SU-DHL-6 (cell line): Measurements from ENCODE around the gene TMEM175.

Experiments
- CTCF ChIP-seq: fragments of 200-600 bp; sonication (generic); IDR thresholded peaks from one replicate; pipeline ENCODE4 v1.5.1; 2017; ENCODE audit warnings: antibody characterized with exemption, mild to moderate bottlenecking, low read length, moderate library complexity; ENCODE audit not compliant: insufficient read depth, poor library complexity, severe bottlenecking
- EZH2phosphoT487 ChIP-seq: fragments of 200-600 bp; sonication (generic), shearing (Covaris generic); conservative IDR thresholded peaks from 2 replicates; pipeline ENCODE4 v1.6.1; 2018; ENCODE audit warnings: mild to moderate bottlenecking, antibody characterized with exemption, low read length, moderate library complexity, mixed read lengths

DNA sequence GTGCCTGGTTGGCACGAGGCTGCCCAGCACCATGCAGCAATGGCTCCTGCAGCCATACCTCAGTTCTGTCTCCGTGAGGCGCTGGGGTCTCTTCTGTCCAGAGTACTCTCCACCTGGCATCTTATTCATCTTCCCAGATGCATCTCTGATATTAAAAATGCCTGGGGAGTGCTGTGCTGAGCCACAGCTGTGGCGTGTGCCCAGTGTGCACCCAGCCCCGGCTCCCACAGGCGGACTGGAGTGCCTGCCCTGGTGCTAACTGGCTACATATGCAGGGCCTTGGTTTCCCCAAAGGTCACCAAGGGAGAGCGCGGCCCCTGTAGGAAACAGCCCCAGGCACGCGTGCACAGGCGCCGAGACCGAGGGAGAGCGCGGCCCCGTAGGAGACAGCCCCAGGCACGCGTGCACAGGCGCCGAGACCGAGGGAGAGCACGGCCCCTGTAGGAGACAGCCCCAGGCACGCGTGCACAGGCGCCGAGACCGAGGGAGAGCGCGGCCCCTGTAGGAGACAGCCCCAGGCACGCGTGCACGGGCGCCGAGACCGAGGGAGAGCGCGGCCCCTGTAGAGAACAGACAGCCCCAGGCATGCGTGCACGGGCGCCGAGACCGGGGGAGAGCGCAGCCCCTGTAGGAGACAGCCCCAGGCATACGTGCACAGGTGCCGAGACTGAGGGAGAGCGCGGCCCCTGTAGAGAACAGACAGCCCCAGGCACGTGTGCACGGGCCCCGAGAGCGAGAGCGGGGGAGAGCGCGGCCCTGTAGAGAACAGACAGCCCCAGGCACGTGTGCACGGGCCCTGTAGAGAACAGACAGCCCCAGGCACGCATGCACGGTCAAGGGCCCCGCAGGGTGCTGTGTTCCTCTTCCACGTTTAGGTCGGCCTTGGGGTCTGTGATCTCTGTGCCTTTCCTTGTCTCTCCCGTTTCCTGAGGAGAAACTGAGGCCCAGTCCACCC lies 14.5 kb downstream of the TMEM175 start:
- no peak for TF ChIP-seq EZH2phosphoT487
- no peak for TF ChIP-seq CTCF
